ENCODE results near the gene GABRE.

The GABRE gene, protein sequence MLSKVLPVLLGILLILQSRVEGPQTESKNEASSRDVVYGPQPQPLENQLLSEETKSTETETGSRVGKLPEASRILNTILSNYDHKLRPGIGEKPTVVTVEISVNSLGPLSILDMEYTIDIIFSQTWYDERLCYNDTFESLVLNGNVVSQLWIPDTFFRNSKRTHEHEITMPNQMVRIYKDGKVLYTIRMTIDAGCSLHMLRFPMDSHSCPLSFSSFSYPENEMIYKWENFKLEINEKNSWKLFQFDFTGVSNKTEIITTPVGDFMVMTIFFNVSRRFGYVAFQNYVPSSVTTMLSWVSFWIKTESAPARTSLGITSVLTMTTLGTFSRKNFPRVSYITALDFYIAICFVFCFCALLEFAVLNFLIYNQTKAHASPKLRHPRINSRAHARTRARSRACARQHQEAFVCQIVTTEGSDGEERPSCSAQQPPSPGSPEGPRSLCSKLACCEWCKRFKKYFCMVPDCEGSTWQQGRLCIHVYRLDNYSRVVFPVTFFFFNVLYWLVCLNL

DNA sequence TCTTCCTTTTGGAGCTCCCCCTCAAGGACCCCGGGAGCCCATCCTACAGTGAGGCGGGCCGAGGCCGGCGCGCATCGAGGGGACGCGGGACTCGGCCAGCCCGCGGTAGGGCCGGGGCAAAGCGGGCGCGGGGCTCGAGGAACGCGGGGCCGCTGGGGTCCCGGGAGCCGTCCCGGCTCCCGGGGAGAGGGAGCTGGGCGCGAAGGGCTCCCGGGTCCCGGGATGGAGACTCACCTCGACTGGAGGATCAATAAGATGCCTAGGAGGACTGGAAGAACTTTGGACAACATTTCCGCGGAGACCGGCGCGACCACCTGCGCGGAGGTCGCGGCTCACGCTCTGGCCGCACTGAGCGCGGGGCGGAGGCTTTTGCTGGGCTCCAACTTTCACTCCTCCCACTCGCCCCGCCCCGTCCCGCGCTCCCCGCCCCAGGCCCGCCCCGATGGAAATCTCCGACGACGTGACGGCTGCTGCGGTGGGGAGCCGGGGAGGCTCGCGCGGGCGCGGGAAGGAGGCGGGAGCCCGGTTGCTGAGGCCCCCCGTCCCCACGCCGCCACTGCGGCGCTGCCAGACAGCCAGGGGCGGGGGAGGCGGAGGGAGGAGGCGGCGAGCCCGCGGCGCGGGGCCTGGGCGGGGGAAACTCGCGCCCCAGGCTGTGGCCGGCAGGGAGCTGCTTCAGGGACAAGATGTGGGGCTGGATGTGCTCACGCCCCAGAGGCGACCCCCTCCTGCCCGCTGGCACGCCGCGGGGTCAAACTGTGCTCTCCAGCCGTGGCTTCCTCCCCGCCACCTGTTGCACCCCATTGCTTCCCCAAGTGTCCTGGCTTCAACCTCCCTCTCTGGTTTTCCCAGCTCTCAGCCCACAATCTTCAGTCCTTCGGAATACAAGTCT, at the start of gene GABRE:
GABRE (minus strand) TSS at position 341 of the 892 bp plus-strand sequence; CDS start at position 290, 51 bp downstream.
- peak; percentile 71 for DNase-seq (ENCODE audit: low spot score)

DNA sequence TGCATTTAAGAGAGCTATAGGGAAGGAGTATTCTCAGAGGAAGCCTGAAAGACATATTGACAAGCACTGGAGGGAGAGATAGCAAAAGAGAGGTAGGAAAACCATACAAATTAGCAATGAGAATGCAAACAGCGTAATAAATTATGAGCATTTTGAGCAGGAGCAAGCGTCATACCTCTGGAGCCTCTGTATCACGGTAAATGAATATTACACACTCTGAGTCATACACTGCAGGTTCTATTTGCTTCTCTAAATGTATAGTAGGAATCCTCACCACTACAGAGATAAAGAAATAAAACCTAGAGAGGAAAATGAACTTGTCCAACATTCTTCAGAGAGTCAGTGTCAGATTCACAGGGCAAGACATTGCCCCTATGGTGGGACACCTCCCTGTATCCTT, 46.4 kb upstream of the GABRE start:
- no peak for DNase-seq (ENCODE audit: low spot score)

DNA sequence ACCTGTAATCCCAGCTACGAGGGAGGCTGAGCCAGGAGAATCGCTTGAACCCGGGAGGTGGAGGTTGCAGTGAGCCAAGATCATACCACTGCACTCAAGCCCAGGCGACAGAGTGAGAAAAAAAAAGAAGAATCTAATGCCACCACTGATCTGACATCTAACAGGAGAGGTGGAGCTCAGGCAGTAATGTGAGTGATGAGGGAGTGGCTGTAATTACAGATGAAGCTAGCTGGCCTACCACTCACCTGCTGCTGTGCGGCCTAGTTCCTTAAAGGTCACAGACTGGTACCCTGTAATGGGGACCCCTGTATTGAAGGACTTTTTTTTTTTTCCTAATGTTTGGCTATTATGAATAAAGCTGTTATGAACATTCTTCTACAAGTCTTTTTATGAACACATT, 25.3 kb upstream of the GABRE start:
- no peak for DNase-seq (ENCODE audit: low spot score)

DNA sequence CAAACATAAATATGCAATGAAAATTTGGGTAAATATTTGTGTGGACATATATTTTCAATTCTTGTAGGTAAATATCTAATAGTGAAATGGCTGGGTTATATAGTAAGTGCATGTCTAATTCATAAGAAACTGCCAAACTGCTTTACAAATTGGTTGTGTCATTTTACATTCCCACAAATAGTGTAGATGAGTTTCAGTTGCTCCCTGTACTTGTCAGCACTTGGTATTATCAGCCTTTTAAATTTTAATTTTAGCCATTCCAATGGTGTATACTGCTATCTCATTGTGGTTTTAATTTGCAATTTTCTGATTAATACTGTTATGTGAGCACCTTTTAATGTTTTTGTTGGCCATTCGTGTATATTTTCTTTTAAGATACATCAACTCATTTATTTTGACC, 23.1 kb upstream of the GABRE start:
- DNase-seq (ENCODE audit: low spot score): no peak

DNA sequence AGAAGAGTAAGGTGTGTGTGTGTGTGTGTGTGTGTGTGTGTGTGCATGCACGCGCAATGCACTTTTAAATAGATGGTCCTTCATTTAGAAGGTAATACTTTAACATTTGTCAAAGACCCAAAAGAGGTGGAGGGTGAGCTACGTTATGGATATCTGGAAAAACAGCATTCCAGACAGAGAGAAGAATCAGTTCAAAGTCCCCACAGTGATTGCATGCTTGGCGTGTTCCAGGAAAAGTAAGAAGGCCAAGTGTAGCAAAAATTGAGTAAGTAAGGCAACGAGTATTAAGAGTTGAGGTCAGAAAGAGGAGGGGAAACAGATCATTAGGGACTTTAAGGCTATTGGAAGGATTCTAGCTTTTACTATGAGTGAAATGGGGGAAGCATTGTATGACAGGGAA, 21.9 kb upstream of the GABRE start:
- DNase-seq (ENCODE audit: low spot score): no peak

DNA sequence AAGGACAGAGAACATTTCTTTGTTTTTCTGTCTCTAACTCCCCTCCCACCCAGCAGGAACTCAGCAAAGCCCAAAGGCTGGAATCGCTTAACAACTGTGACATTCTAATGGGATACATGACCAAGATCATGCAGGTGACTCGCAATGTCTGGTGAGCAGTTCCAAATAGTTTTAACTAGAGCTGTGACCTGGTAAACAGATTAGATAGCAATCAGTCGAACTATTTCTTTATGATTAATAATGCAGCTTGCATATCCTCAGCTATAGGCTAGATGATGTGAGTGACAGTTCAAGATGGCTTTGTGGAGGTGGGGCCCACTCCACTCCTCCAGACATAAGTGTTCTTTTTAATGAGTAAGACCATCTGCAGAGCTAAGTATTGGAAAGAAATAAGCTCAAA, 20.0 kb upstream of the GABRE start:
- DNase-seq (ENCODE audit: low spot score): no peak

DNA sequence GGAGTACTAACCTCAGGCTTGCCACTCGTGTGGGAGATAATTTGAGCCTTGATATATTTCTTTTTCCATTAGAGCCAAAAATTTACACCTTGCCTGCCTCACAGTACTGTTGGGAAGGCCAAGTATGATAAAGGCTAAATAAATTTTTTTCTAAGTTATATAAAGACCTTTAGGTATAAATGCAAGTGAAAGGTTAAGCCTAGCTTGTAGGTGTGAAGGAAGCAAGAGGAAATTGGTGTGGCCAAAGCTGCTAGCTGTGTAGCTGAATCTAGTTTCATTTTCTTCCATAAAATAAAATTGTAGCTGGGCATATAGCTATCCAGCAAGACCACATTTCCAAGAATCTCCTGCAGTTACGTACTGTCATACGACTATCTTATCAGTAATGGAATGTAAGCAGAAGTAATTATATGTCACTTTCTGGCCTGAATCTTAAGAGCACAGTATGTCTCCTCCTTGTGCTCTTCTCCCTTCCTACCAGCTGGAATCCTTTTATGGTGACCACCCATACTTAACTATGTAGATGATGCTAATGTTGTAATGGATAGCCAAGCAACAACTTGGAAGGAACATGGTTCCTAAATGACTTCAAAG, 14.3 kb upstream of the GABRE start:
- no peak for DNase-seq (ENCODE audit: low spot score)

DNA sequence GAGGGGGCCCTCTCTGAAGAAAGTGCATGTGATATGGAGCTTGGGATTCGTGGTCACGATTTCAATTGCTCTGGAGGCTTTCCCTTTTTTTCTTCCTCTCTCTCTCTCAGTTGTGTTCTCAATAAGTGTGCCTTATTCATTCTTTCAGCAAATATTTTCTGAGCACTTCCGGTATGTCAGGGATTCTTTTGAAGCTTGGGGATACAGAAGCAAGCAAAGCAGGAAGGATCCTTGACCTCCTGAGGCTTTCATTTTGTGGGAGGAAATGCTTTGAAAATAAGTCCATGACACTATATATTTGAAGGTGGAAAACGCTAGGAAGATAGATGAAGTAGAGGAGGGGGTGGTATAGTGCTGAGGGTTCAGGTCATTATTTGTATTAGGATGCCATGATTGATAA, 12.6 kb upstream of the GABRE start:
- no peak for DNase-seq (ENCODE audit: low spot score)

DNA sequence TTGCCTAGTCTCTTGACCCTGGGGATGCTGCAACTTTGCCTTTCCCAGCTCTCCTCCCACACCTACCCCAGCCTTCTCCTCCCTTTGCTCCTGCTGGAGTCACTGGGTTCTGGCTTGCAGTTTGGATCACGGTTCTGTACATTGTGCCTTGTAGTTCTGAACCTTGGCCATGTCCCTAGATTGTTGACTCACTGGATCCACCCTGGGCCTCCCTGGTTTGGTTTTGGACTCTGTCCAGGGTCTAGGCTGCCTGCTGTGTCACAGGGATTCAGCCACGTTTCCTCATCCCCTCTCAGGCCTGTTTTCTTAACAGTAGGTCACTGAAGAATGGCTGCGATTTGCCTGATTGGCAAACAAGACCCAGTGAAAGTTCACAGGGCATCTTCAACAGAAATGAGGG, 11.5 kb upstream of the GABRE start:
- peak; percentile 45 for DNase-seq (ENCODE audit: low spot score)

DNA sequence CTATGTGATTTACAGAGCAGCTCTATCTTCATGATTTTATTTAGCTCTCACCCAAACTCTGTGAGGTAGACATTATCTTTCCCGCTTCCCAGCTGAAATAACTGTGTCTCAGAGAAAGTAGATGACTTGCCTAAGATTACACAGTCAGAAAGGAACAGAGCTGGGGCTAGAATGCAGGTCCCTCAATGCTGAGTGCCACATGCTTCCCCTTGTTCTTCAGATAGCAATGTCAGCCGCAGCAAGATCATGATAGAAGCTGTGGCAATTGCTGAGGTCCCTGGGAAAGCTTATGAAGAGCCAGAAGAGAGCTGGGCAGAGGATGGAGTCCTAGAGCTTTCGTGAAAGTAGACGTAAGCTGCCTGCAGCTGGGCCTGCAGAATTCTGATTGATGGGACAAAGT, 11.1 kb upstream of the GABRE start:
- DNase-seq (ENCODE audit: low spot score): no peak

DNA sequence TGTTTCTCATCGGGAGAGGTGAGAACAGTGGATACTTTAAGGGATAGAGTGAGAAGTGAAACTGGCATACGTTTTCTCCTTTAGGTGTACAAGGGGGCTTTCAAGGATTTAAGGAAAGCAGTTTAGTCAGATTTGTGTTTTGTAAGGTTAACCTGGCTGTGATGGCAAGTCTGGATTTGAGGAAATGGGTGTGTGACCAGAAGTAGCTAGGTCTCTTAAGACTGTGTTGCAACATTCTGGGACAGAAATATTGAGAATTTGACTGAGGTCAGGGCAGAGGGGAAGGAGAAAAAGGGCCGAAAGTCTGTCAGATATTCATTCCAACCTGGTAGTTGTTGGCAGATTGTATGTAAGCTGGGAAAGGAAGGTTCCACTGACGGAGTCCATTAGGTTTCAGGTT, 10.4 kb upstream of the GABRE start:
- DNase-seq (ENCODE audit: low spot score): no peak

DNA sequence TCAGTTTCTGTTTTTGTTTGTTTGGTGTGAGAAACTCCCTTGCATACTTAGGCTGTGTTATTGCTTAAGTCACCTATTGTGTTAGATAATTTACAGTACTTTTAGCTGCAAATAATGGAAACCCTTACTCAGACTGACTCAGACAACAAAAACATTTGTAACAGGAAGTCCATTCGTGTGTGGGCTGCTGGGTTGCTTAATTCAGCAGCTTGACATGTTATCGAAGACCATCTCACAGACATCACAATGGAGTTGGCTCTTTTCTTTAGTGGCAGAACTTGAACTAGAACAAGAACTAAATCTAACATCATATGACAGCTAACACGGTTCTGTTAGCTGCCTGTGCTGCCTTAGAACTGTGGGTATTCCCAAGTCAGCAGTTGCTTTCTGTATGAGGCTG, 9.9 kb upstream of the GABRE start:
- no peak for DNase-seq (ENCODE audit: low spot score)

DNA sequence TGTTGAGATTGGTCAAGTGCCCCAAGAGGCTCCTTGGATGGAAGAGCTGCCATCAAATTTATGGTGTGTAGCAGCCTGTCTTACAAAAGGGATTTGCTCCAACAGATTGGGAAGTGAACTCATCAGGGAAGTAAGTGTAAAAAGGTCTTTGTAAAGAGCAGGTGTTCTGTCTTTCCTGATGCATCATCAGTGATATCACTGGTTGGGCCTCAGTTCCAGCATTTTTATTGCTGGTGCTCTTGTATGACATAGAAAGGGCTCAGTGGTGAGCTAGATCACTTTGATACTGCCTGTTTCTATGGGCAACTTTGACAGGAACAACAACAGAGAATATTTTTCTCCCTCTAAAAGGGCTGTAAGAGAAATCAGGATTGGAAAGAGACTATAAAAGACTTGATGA, 8.7 kb upstream of the GABRE start:
- no peak for DNase-seq (ENCODE audit: low spot score)

DNA sequence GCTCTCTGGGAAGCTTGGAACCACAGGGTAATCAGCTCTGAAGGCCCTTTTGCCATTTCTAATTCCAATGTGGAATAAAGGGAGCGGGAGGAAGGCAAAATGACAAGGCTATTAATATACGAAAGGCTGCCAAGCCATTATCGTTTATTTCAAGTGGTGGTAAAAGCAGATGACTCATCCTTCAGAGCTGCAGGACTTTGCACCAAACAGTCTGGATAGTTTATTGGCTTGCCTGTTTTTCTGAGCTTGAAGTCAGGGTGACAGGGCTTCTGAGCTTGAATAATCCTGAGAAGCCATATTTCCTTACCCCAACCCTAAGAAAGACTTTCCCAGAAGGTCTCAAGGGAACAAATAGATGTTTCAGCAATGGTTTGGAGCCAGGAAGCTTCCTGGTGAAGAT, 7.7 kb upstream of the GABRE start:
- DNase-seq (ENCODE audit: low spot score): peak; percentile 43

DNA sequence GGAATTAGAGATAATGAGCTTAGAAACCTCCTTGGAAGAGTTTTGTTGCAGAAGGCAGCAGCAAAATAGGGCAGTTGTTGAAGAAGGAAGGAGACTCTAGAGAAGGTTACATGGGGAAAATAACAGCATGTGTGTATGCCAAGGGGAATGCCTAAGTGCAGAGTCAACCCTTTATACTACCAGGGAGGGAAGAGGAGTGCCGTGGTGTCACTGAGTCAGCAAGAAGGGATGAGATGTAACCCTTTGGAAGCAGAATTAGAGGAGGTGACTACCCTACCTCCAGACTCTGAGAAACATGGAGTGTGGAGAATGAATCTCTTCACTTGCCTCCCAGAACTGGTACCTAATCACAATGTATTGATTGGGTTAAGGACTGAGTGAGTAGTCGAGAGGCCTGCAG, 6.7 kb upstream of the GABRE start:
- peak; percentile 50 for DNase-seq (ENCODE audit: low spot score)

DNA sequence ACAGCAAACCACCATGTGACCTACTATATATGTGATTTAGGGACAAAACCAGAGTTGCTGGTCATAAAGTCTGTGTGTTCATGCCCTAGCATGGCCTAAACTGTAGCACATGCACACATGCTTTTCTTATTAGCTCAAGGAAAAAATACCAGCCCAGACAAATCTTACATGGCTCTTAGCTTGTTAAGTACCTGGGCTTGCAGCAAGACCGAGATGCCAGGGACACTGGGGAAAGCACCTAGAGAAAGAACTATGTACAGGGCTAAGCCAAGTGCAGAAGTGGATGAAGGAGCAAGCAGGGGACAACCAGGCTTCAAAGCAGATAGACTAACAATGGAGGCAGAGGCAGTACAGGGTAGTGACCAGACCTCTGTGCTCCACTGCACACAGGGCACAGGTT, 3.4 kb upstream of the GABRE start:
- no peak for DNase-seq (ENCODE audit: low spot score)

DNA sequence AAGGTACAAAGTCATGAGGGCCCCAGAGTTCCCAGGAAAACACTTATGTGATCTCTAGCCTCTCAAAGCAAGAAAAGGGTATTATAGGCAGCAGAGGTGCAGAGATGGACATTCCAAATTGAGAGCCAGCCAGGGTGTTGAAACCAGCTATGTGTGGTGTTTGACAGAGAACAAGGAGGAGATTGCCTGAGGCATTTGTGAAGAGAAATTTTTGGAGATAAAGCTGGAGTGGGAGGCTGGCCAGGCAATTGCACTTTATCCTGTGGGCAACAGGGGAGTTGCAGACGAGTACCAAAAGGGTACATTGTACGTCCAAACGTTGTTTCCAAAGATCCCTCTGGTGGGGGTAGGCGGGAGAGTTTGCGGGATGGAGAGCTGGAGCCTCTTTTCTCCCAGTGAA, 2.5 kb upstream of the GABRE start:
- no peak for DNase-seq (ENCODE audit: low spot score)

DNA sequence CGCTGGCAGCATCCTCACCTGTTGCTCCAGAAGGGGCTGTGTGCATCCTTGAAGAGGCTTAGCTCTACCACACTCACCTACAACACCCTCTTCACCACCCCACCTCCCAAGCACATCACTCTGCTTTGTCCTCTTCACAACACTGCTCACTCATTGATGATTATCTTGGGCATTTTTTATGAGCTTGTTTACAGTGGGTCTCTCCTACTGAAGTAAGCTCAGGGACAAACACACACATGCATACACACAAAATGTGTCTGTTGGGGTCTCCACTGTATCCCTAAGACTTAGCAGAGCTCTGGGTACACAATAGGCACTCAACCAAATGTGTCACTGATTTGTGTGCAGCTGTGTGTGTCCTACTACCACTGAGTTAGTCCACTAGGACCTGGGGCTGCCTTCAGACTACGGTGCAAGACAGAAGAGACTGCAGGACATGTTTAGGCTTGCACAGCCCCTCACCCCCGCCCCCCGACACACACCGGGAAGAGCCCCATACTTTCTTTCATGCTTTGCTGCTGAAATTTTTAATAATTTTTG, 1.3 kb upstream of the GABRE start:
- DNase-seq (ENCODE audit: low spot score): no peak

DNA sequence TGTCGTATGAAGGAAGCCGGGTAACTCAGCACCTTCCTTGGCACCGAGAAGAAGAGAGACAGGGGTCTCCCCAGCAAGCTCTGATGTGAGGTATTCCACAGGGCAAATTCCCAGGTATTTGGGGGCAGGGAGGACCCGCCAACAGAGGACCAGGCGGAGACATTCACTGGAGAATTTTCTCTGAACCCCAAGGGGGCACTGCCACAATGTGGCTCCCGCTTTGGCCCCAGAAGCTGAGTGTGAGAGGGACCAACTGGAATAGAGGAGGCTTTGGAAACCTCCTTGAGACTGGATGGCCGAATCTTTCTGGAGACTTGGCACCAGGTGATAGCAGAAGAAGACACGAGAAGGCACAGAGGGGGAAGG, 735 bp upstream of the GABRE start:
- DNase-seq (ENCODE audit: low spot score): no peak

DNA sequence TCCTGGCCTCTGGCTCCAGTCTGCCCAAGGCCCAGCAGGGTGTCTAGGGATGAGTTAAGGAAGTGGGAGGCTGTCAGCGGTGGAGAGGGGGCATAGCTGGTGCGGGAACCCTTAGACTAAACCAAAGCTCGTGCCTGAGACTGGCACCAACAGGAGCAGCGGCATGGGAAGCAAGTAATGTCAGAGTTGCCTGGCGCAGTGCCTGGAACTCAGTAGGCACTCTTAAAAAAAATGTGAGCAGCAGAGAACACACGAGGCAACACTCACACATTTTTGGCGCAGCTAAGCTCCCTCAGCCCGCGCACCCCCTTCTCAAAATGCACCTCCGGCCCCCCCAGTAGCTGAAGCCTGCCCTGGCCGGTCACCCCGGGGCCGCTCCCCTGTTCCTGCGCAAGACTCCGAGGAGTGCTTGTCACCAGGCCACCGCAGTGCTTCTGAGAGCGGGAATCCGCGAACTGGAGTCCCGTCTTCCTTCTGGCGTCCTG, 583 bp downstream of the GABRE start:
- DNase-seq (ENCODE audit: low spot score): peak; percentile 26

DNA sequence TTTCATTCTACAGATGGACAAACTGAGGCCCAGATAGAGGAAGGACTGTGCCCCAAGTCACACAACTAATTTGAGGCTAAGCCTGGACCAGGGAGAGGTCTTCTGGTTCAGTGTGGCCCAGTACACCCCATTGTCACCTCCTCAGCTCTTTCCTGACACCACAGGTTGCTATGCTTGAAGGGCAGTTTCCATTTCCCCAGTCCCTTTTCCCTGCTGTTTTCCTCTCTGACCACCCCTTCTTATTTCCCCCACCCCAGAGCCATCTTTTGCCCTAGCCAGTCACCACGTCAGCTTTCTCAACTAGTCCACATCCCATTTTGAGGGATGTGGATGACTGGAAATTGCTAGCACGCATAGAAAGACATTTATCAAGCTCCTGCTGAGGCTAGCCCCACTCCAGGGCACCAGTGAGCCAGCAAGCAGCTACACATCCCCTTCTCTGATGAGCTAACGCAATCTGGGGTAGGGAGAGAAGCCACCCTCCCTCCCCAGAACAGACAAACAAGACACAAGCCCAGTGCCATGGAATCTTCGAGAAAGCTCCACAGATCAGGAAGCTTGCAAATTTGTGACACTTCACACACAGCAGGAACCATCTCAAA, 1.3 kb downstream of the GABRE start:
- no peak for DNase-seq (ENCODE audit: low spot score)

DNA sequence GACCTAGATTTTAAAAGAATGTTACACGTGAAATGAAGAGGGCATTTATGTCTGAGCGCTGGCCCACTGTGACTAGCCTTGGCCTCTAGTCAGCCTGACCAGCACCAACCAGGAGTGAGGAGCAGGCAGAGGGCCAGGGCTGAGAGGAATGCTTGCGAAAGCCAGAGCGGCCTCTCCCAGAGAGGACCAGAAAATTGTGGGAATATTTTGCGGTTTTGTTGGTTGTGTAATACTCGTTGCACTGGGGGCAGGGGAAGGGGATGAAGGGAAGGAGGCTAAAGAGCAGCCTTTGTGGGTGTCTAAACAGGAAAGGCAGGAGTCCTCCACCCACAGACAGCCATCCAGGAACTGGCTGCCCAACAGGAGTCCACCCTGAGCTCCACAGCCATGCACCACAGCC, 3.8 kb downstream of the GABRE start:
- peak; percentile 85 for DNase-seq (ENCODE audit: low spot score)
